GM23338 (cell line): ENCODE measurements around the gene ADPRHL1. TPM values are rescaled to one million over a fixed set of nuclear protein-coding genes. Genes with fewer than 3 reads are reported as not detected.

ENCODE experiments used
- ATAC-seq: fragments of 200-7000 bp; cut with Tn5 transposase; 3 replicates; pipeline ENCODE4 v1.9.1; 2020
- DNase-seq: peaks from one replicate; pipeline ENCODE4 v3.0.0-alpha.2; 2015; ENCODE audit warnings: low spot score
- H2AFZ ChIP-seq: fragments of 200-600 bp; sonication (generic); 2 replicates; pipeline ENCODE4 v1.8.0; 2016; ENCODE audit warnings: antibody characterized with exemption, mild to moderate bottlenecking, moderate library complexity
- H3F3A ChIP-seq: fragments of 200-600 bp; sonication (generic); replicated peaks from 2 replicates; pipeline ENCODE4 v1.8.0; 2017; ENCODE audit warnings: antibody characterized with exemption, mixed run types, low read depth
- H3K27ac ChIP-seq: fragments of 200-600 bp; sonication (generic); 2 replicates; pipeline ENCODE4 v1.6.1; 2016; ENCODE audit warnings: low read depth
- H3K27me3 ChIP-seq: fragments of 200-600 bp; sonication (generic); 2 replicates; pipeline ENCODE4 v1.8.0; 2016; ENCODE audit warnings: mild to moderate bottlenecking, mixed run types, moderate library complexity; ENCODE audit not compliant: insufficient read depth
- H3K36me3 ChIP-seq: fragments of 200-600 bp; sonication (generic); 2 replicates; pipeline ENCODE4 v1.8.0; 2016; ENCODE audit warnings: mild to moderate bottlenecking; ENCODE audit not compliant: insufficient read depth
- H3K4me1 ChIP-seq: fragments of 200-600 bp; sonication (generic); 2 replicates; pipeline ENCODE4 v1.8.0; 2016; ENCODE audit warnings: mild to moderate bottlenecking, moderate library complexity; ENCODE audit not compliant: insufficient read depth
- H3K4me2 ChIP-seq: fragments of 200-600 bp; sonication (generic); 2 replicates; pipeline ENCODE4 v1.7.1; 2017; ENCODE audit warnings: mixed run types
- H3K4me3 ChIP-seq: fragments of 200-600 bp; sonication (generic); 2 replicates; pipeline ENCODE4 v1.6.1; 2016; ENCODE audit warnings: mixed run types
- H3K79me2 ChIP-seq: fragments of 200-600 bp; sonication (generic); replicated peaks from 2 replicates; pipeline ENCODE4 v1.8.0; 2017; ENCODE audit warnings: mild to moderate bottlenecking; ENCODE audit not compliant: insufficient read depth
- H3K9me2 ChIP-seq: fragments of 200-600 bp; sonication (generic); 2 replicates; pipeline ENCODE4 v1.8.0; 2017; ENCODE audit not compliant: insufficient read depth
- H4K20me1 ChIP-seq: fragments of 200-600 bp; sonication (generic); replicated peaks from 2 replicates; pipeline ENCODE4 v1.8.0; 2017; ENCODE audit warnings: mild to moderate bottlenecking; ENCODE audit not compliant: insufficient read depth
- H3K27ac Mint-ChIP-seq: 2 replicates; pipeline ENCODE4 v1.8.0; 2020; ENCODE audit warnings: inconsistent platforms, mild to moderate bottlenecking, moderate library complexity, mixed read lengths
- H3K27me3 Mint-ChIP-seq: 3 replicates; pipeline ENCODE4 v1.8.0; 2022; ENCODE audit warnings: low read depth, mild to moderate bottlenecking, moderate library complexity, mixed read lengths, inconsistent platforms; ENCODE audit not compliant: insufficient read depth, poor library complexity
- H3K36me3 Mint-ChIP-seq: 3 replicates; pipeline ENCODE4 v1.8.0; 2021; ENCODE audit warnings: low read depth, mild to moderate bottlenecking, inconsistent platforms, moderate library complexity, mixed read lengths
- H3K4me1 Mint-ChIP-seq: 3 replicates; pipeline ENCODE4 v1.8.0; 2020; ENCODE audit warnings: mild to moderate bottlenecking, inconsistent platforms, mixed read lengths
- H3K4me3 Mint-ChIP-seq: 3 replicates; pipeline ENCODE4 v1.8.0; 2021; ENCODE audit warnings: moderate library complexity, mild to moderate bottlenecking, inconsistent platforms, mixed read lengths
- H3K9me3 Mint-ChIP-seq: 3 replicates; pipeline ENCODE4 v1.8.0; 2020; ENCODE audit warnings: moderate library complexity, mild to moderate bottlenecking, inconsistent platforms, mixed read lengths
- CTCF ChIP-seq, 2 experiments: fragments of 200-600 bp in 1 of 2; sonication (generic) in 1 of 2; conservative IDR thresholded peaks; 2 replicates each; pipeline versions ENCODE4 v1.5.1 to v1.6.1; 2016 to 2017; ENCODE audit warnings: antibody characterized with exemption in 2 of 2, low read depth in 2 of 2, mild to moderate bottlenecking in 2 of 2, moderate library complexity in 1 of 2
- EZH2 ChIP-seq: fragments of 200-600 bp; sonication (generic); IDR thresholded peaks from one replicate; pipeline ENCODE4 v1.8.0; 2017; ENCODE audit warnings: antibody characterized with exemption, mild to moderate bottlenecking, low read depth; ENCODE audit not compliant: unreplicated experiment
- EZH2phosphoT487 ChIP-seq: fragments of 200-600 bp; sonication (generic); IDR thresholded peaks from one replicate; pipeline ENCODE4 v1.8.1; 2018; ENCODE audit warnings: antibody characterized with exemption; ENCODE audit not compliant: unreplicated experiment
- JUNB ChIP-seq: IDR thresholded peaks from one replicate; pipeline ENCODE4 v1.6.1; 2016; ENCODE audit warnings: antibody characterized with exemption; ENCODE audit not compliant: unreplicated experiment
- NANOG ChIP-seq: IDR thresholded peaks from 2 replicates; pipeline ENCODE4 v1.6.1; 2016; ENCODE audit warnings: antibody characterized with exemption, borderline replicate concordance
- ZNF114 ChIP-seq: fragments of 250-450 bp; sonication (Bioruptor Pico); IDR thresholded peaks from 2 replicates; pipeline ENCODE4 v1.5.0; 2020; ENCODE audit warnings: mild to moderate bottlenecking, moderate library complexity
- ZNF331 ChIP-seq: fragments of 250-450 bp; sonication (Bioruptor Pico); IDR thresholded peaks from 2 replicates; pipeline ENCODE4 v1.5.0; 2020; ENCODE audit warnings: low read depth, mild to moderate bottlenecking, moderate library complexity
- ZNF462 ChIP-seq: fragments of 250-450 bp; sonication (Bioruptor Pico); IDR thresholded peaks from 2 replicates; pipeline ENCODE4 v1.5.0; 2020; ENCODE audit warnings: mild to moderate bottlenecking, moderate library complexity
- polyA plus RNA-seq: library from polyadenylated mRNA; unstranded; fragments of >200 nt; fragmentation: Nextera tagmentation; extraction: Ambion mirVana; gene quantifications from 2 replicates; pipeline ENCODE4 v1.2.1, GENCODE V29; 2016
- total RNA-seq: library from RNA; depleted of rRNA; stranded (reverse); fragments of >200 nt; shearing (Covaris generic); gene quantifications from 2 replicates; pipeline ENCODE4 v1.2.3, GENCODE V29; 2014

The ADPRHL1 gene
- total and polyA plus RNA-seq, 2 experiments from 2014 or later, result 0.80 to 1.0 TPM

GRCh38 chr13:113360446-113360845 lies 92.8 kb downstream of the ADPRHL1 start (continued):
- TF ChIP-seq ZNF462 (no peak), ZNF331 (CRISPR knock-in tag) (no peak), NANOG (no peak), CTCF (conservative IDR thresholded peaks at IDR 0.05; ENCODE audit: low read depth in 2 of 2) (no peak), JUNB (no peak), ZNF114 (CRISPR knock-in tag) (no peak), EZH2phosphoT487 (no peak), EZH2 (no peak)

GRCh38 chr13:113359571-113359970 lies 93.7 kb downstream of the ADPRHL1 start:
- H3K4me1 Mint-ChIP-seq, result peaks cover 11% of the 10 kb centered on the region; the same call in 2 of the 3 replicates
- H3K27me3 Mint-ChIP-seq, result peaks cover 6% of the 10 kb centered on the region
- no peak overlapping the region for H3K4me3 ChIP-seq
- DNase-seq (no peak), ATAC-seq (no peak)
- H3K4me3 Mint-ChIP-seq, result no peak overlapping the region
- peaks cover 45% of the 10 kb centered on the region for H3K36me3 Mint-ChIP-seq
- no peak overlapping the region for H2AFZ ChIP-seq
- peak overlapping the region; percentile 55; the same call in 1 of the 2 replicates for H3K27ac ChIP-seq
- peaks cover 18% of the 10 kb centered on the region; the same call in 1 of the 2 replicates for H3F3A ChIP-seq
- peaks cover 15% of the 10 kb centered on the region; the same call in 1 of the 2 replicates for H3K4me1 ChIP-seq
- peaks cover 21% of the 10 kb centered on the region for H3K36me3 ChIP-seq
- no peaks in the 10 kb centered on the region for H3K27me3 ChIP-seq
- H3K9me3 Mint-ChIP-seq, result no peaks in the 10 kb centered on the region
- H3K4me2 ChIP-seq, result no peak overlapping the region
- H4K20me1 ChIP-seq, result peaks cover 52% of the 10 kb centered on the region
- H3K79me2 ChIP-seq, result peaks cover 82% of the 10 kb centered on the region
- H3K9me2 ChIP-seq, result no peaks in the 10 kb centered on the region
- no peak overlapping the region for H3K27ac Mint-ChIP-seq
- TF ChIP-seq ZNF114 (CRISPR knock-in tag) (no peak), EZH2 (no peak), ZNF331 (CRISPR knock-in tag) (no peak), ZNF462 (no peak)
